Tibial artery (tissue), 4 donors: ENCODE results near the gene POLR3E.

Source experiments
- DNase-seq, 2 donors: peaks; one replicate each; pipeline ENCODE4 v3.0.0-alpha.2; 2019
- H3K27ac ChIP-seq, 2 donors: fragments of 200-600 bp; sonication (generic) in 1 of 2; 1 replicate in 1 of 2; 2 replicates in 1 of 2; pipeline ENCODE4 v1.5.1; 2018 to 2019; ENCODE audit warnings: mild to moderate bottlenecking in 1 of 2
- H3K27me3 ChIP-seq, 2 donors: fragments of 200-600 bp; sonication (generic) in 1 of 2; one replicate each; pipeline versions ENCODE4 v1.5.1 to v1.6.0; 2016 to 2019
- H3K36me3 ChIP-seq, 3 donors: fragments of 200-600 bp; sonication (generic) in 2 of 3; one replicate each; pipeline ENCODE4 v1.5.1; 2016 to 2019; ENCODE audit warnings: mild to moderate bottlenecking in 2 of 3
- H3K4me1 ChIP-seq, 4 donors: fragments of 200-600 bp; sonication (generic) in 2 of 4; 1 replicate in 3 of 4; 2 replicates in 1 of 4; pipeline ENCODE4 v1.5.1; 2016 to 2019
- H3K4me3 ChIP-seq, 2 donors: fragments of 200-600 bp; sonication (generic) in 1 of 2; 1 replicate in 1 of 2; 2 replicates in 1 of 2; pipeline ENCODE4 v1.5.1; 2018 to 2019; ENCODE audit warnings: mild to moderate bottlenecking in 2 of 2
- H3K9me3 ChIP-seq, 3 donors: fragments of 200-600 bp; sonication (generic) in 1 of 3; one replicate each; pipeline ENCODE4 v1.5.1; 2016 to 2019
- intact Hi-C: fragments of 100-400 bp; cut with DNase I; formaldehyde crosslinking; loops from one replicate; pipeline ENCODE4 v1.15.0; 2023; ENCODE audit warnings: low total_unique reads
- TF ChIP-seq, protein P1 (sequence below), 2 experiments: fragments of 200-600 bp in 1 of 2; fragments of 450-650 bp in 1 of 2; IDR thresholded peaks; one replicate each; pipeline ENCODE4 v1.5.1; 2017 to 2019; ENCODE audit warnings: antibody characterized with exemption in 2 of 2, mild to moderate bottlenecking in 1 of 2, moderate library complexity in 1 of 2

POLR3E gene

DNA sequence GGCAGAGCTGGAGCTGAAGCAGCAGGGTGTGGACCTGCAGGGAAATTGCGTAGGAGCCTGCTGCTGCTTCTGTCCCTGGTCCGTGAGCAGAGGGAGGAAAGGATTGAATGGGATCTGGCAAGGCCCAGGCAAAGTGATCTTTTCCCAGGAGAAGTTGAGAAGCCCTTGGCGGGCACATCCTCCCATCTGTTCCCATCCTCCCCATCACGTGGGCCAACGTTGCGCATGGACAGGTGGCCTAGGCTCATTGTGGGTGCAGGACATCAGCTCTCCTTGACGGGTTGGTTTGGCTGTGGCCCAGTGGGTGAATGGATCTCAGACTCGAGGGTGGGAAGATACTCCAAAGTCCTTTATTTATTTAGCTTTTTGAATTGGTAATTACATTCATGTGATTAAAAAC lies 29.4 kb upstream of the POLR3E start:
- no peak overlapping the region for H3K27ac ChIP-seq
- peaks cover 93 to 100% (median 98%) of the 10 kb centered on the region in 3 donors for H3K36me3 ChIP-seq
- H3K4me1 ChIP-seq, result no peaks in the 10 kb centered on the region
- TF ChIP-seq, protein P1, sequence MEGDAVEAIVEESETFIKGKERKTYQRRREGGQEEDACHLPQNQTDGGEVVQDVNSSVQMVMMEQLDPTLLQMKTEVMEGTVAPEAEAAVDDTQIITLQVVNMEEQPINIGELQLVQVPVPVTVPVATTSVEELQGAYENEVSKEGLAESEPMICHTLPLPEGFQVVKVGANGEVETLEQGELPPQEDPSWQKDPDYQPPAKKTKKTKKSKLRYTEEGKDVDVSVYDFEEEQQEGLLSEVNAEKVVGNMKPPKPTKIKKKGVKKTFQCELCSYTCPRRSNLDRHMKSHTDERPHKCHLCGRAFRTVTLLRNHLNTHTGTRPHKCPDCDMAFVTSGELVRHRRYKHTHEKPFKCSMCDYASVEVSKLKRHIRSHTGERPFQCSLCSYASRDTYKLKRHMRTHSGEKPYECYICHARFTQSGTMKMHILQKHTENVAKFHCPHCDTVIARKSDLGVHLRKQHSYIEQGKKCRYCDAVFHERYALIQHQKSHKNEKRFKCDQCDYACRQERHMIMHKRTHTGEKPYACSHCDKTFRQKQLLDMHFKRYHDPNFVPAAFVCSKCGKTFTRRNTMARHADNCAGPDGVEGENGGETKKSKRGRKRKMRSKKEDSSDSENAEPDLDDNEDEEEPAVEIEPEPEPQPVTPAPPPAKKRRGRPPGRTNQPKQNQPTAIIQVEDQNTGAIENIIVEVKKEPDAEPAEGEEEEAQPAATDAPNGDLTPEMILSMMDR (IDR thresholded peaks at IDR 0.05), result no peak
- H3K27me3 ChIP-seq, result no peaks in the 10 kb centered on the region
- no peak overlapping the region for H3K4me3 ChIP-seq
- H3K9me3 ChIP-seq, result no peaks in the 10 kb centered on the region
- DNase-seq, result no peak
- intact Hi-C loops, result no loop called here

DNA sequence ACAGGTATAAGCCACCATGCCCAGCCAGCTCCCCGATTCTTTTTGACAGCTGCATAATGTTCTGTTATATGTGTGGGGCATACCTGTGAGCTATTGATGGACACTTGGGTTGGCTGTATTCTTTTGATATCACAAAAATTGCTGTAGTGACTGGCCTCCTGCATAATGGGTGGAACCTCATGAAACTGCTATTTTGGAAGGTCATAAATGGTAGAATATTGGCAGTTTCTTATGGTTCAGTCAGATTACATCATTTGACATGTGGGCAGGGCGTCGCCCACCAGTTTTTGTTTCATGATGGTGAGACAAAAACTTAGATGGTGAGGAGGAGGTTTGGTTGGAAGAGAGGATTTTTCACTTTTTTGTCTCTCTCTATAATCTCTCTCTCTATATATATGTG lies 26.7 kb upstream of the POLR3E start:
- no peak overlapping the region for H3K27ac ChIP-seq
- intact Hi-C loops, result no loop called here
- H3K4me1 ChIP-seq, result no peaks in the 10 kb centered on the region
- H3K36me3 ChIP-seq, result peaks cover 92 to 100% (median 99%) of the 10 kb centered on the region in 3 donors
- no peak for DNase-seq
- H3K9me3 ChIP-seq, result no peaks in the 10 kb centered on the region
- H3K4me3 ChIP-seq, result no peak overlapping the region
- TF ChIP-seq, protein P1 (IDR thresholded peaks at IDR 0.05), result no peak
- no peaks in the 10 kb centered on the region for H3K27me3 ChIP-seq

DNA sequence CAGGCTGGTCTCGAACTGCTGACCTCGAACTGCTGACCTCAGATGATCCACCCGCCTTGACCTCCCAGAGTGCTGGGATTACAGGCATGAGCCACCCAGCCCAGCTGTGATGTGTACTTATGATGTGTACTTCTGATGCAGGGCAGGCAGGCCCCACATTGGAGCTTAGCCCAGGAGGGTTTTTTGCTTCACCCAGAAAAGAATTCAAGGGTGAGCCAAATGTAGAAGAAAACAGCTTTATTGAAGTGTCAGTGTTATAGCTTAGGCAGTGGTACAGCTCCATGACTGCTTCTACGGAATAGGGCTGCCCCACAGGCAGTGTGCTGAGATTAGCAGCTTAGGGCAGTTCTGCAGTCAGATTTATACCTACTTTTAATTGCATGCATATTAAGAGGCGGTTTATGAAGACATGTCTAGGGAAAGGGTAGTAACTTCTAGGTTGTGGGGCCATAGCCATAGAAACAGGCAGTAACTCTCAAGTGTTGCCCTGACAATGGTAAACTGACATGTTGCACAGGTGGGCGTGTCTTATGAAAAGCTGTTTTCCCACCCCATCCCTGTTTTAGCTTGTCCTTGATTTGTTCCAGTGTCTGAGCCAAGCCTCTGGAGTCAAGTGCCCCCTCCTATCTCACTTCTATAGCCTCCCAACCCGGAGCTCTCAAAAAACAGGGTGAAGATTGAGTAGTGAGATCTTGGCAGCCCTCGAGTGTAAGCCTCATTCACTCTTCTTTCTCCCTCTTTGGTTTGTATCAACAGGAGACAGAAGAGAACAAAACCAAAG lies 24.1 kb upstream of the POLR3E start:
- Histone ChIP-seq H3K4me3 (no peak overlapping the region), H3K4me1 (no peaks in the 10 kb centered on the region), H3K27ac (no peak overlapping the region), H3K9me3 (no peaks in the 10 kb centered on the region), H3K36me3 (peaks cover 80 to 100% (median 99%) of the 10 kb centered on the region in 3 donors), H3K27me3 (no peaks in the 10 kb centered on the region)
- intact Hi-C loops, result no loop called here
- no peak for DNase-seq
- TF ChIP-seq, protein P1 (IDR thresholded peaks at IDR 0.05), result no peak

DNA sequence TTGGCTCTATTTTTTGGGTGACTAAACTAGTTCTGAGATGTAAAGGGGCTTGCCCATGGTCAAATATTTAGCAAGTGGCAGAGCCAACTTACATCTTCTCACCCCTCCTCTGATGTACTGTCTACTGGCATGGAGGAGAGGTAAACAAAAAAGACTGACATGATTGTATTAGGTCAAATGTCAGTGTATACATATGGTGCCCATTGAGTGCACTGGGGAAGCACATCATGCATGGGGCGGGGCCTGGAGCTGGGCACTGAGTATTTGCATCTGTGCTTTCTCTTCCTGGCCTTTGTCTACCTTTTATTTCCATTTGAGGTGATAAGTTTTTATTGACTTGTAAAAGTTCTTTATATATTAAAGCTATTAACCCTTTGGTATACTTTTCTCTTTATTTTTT lies 22.3 kb upstream of the POLR3E start:
- Histone ChIP-seq H3K4me3 (no peak overlapping the region), H3K27ac (no peak overlapping the region), H3K36me3 (peaks cover 77 to 97% (median 96%) of the 10 kb centered on the region in 3 donors), H3K4me1 (no peaks in the 10 kb centered on the region), H3K9me3 (no peaks in the 10 kb centered on the region), H3K27me3 (no peaks in the 10 kb centered on the region)
- no peak for DNase-seq
- TF ChIP-seq, protein P1 (IDR thresholded peaks at IDR 0.05), result no peak
- intact Hi-C loops, result no loop called here

DNA sequence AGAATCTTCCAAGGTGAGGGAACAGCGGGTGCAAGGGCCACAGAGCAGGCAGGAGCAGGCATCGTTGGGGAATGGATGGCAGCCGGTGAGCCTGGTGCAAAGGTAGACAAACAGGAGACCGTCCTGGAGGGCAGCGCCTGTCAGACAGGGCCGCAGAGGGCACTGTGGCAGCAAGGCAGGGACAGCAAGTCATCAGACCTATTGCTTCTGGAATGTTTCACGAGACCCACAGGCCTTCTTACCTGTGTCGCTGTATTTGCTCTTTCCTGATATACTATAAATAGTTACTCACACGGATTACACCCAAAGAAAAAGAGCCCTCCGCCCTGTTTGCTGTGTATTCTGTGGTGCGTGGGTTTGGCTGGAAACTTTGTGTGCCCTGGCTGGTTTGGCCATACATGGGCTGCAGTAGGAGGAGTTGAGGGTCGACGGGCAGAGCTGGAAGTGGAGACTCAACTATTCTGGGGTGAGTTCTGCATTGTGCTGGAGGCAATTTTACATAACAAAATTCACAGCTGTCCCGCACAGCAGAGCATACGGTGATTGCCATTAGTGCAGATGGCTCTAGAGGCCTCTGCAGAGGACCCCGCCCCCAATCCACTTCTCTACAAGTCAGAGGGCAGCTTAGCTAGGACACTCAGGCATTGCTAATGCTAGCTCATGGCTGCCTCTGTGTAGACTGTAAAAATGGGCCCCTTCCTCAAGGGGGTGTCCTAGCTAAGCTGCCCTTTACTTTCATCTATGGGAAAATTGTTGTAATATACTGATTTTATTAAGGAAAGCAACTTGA lies 18.6 kb upstream of the POLR3E start:
- intact Hi-C loops, result no loop called here
- H3K27ac ChIP-seq, result no peak overlapping the region
- no peaks in the 10 kb centered on the region for H3K4me1 ChIP-seq
- H3K36me3 ChIP-seq, result peaks cover 81 to 97% (median 93%) of the 10 kb centered on the region in 3 donors
- H3K4me3 ChIP-seq, result no peak overlapping the region
- no peak for DNase-seq
- H3K27me3 ChIP-seq, result no peaks in the 10 kb centered on the region
- no peaks in the 10 kb centered on the region for H3K9me3 ChIP-seq
- TF ChIP-seq, protein P1 (IDR thresholded peaks at IDR 0.05), result no peak
